HCT116 (cell line): ENCODE data around the gene NELL1. TPM values are rescaled to one million over a fixed set of nuclear protein-coding genes. Genes with fewer than 3 reads are reported as not detected.

Experiments used
- ATAC-seq: fragments of 200-7000 bp; cut with Tn5 transposase; 2 replicates; pipeline ENCODE4 v1.9.1; 2020; ENCODE audit warnings: mild to moderate bottlenecking, moderate library complexity
- BruUV-seq: library from RNA; stranded (reverse); fragments of 400-500 nt; replicated peaks from 2 replicates; lab custom pipeline; 2021; lab: Mats Ljungman, UMichigan
- CTCF ChIA-PET: fragments of 300-600 bp; sonication (Branson Sonifier 250); formaldehyde crosslinking; loops from one replicate; lab custom pipeline; 2021; ENCODE audit warnings: antibody characterized with exemption; lab: Charles Lee
- POLR2A ChIA-PET: fragments of 300-600, 350-600 bp; sonication (Branson Sonifier 250); formaldehyde crosslinking; loops from one replicate; lab custom pipeline; 2021; ENCODE audit warnings: antibody characterized with exemption; lab: Charles Lee
- RAD21 ChIA-PET, 2 experiments: fragments of 300-600 bp; sonication (Branson Sonifier 250); formaldehyde crosslinking; loops; one replicate each; lab custom pipeline; 2023; ENCODE audit warnings: low total read pairs in 2 of 2; ENCODE audit not compliant: uncharacterized antibody in 2 of 2, unreplicated experiment in 2 of 2, low non-redundant PET in 1 of 2; lab: Charles Lee
- DNase-seq: peaks from one replicate; pipeline ENCODE4 v3.0.0-alpha.2; 2010; ENCODE audit warnings: low read depth, low spot score
- H2AFZ ChIP-seq: fragments of 200-600 bp; shearing (Covaris generic), sonication (generic); 2 replicates; pipeline ENCODE4 v1.6.1; 2017; ENCODE audit warnings: low read depth, mixed run types, mixed read lengths, antibody characterized with exemption, low read length; ENCODE audit not compliant: poor library complexity, severe bottlenecking
- H3K27ac ChIP-seq: 2 replicates; pipeline ENCODE4 v1.5.1; 2012; ENCODE audit warnings: low read depth, low read length
- H3K27me3 ChIP-seq: fragments of 200-600 bp; sonication (generic); 2 replicates; pipeline ENCODE4 v1.6.1; 2016; ENCODE audit warnings: mixed run types, low read length, mixed read lengths; ENCODE audit not compliant: insufficient read depth
- H3K36me3 ChIP-seq, 2 experiments: fragments of 200-500 bp in 1 of 2; fragments of 200-600 bp in 1 of 2; sonication (Bioruptor generic) in 1 of 2; sonication (generic) in 1 of 2; 2 replicates each; pipeline versions ENCODE4 v1.5.1 to v1.6.1; 2014 to 2016; ENCODE audit warnings: low read length in 2 of 2, inconsistent platforms in 1 of 2, mixed read lengths in 1 of 2, mixed run types in 1 of 2; ENCODE audit not compliant: insufficient read depth in 2 of 2, control insufficient read depth in 1 of 2
- H3K4me1 ChIP-seq, 2 experiments: fragments of 200-600 bp in 1 of 2; sonication (generic) in 1 of 2; 2 replicates each; pipeline versions ENCODE4 v1.5.1 to v1.6.1; 2012 to 2017; ENCODE audit warnings: low read length in 2 of 2, inconsistent platforms in 1 of 2, mild to moderate bottlenecking in 1 of 2, mixed read lengths in 1 of 2, mixed run types in 1 of 2, moderate library complexity in 1 of 2; ENCODE audit not compliant: insufficient read depth in 2 of 2, control insufficient read depth in 1 of 2
- H3K4me2 ChIP-seq: fragments of 200-600 bp; sonication (generic); 2 replicates; pipeline ENCODE4 v1.6.1; 2017; ENCODE audit warnings: mixed run types, low read length, mixed read lengths
- H3K4me3 ChIP-seq, 2 experiments: fragments of 200-600 bp in 1 of 2; sonication (generic) in 1 of 2; replicated peaks in 1 of 2; 2 replicates each; pipeline ENCODE4 v1.5.1; 2011 to 2016; ENCODE audit warnings: low read length in 2 of 2, control low read depth in 1 of 2, low read depth in 1 of 2, mild to moderate bottlenecking in 1 of 2, mixed read lengths in 1 of 2, mixed run types in 1 of 2
- H3K79me2 ChIP-seq: fragments of 200-600 bp; sonication (generic); 2 replicates; pipeline ENCODE4 v1.6.1; 2017; ENCODE audit warnings: mild to moderate bottlenecking, mixed run types, low read length, moderate library complexity, mixed read lengths; ENCODE audit not compliant: insufficient read depth
- H3K9ac ChIP-seq: fragments of 200-600 bp; sonication (generic); 2 replicates; pipeline ENCODE4 v1.6.1; 2016; ENCODE audit warnings: low read length, mixed read lengths
- H3K9me2 ChIP-seq: fragments of 200-600 bp; sonication (generic), shearing (Covaris generic); 2 replicates; pipeline ENCODE4 v1.6.1; 2017; ENCODE audit warnings: mixed run types, mild to moderate bottlenecking, moderate library complexity; ENCODE audit not compliant: insufficient read depth
- H3K9me3 ChIP-seq, 2 experiments: fragments of 200-500 bp in 1 of 2; fragments of 200-600 bp in 1 of 2; sonication (Bioruptor generic) in 1 of 2; sonication (generic) in 1 of 2; 2 replicates each; pipeline ENCODE4 v1.6.1; 2014 to 2017; ENCODE audit warnings: low read length in 2 of 2, mixed read lengths in 2 of 2, inconsistent platforms in 1 of 2, low read depth in 1 of 2, mild to moderate bottlenecking in 1 of 2, mixed run types in 1 of 2, moderate library complexity in 1 of 2; ENCODE audit not compliant: control insufficient read depth in 1 of 2, insufficient read depth in 1 of 2
- H4K20me1 ChIP-seq: fragments of 200-600 bp; sonication (generic), shearing (Covaris generic); 2 replicates; pipeline ENCODE4 v1.6.1; 2017; ENCODE audit warnings: mixed run types, mild to moderate bottlenecking, moderate library complexity; ENCODE audit not compliant: insufficient read depth
- ELF1 ChIP-seq: IDR thresholded peaks from 2 replicates; pipeline ENCODE4 v1.6.1; 2012; ENCODE audit warnings: low read depth, borderline replicate concordance
- EZH2phosphoT487 ChIP-seq: fragments of 200-600 bp; IDR thresholded peaks from 2 replicates; pipeline ENCODE4 v1.6.1; 2018; ENCODE audit warnings: antibody characterized with exemption, borderline replicate concordance
- JUND ChIP-seq: IDR thresholded peaks from 2 replicates; pipeline ENCODE4 v1.6.1; 2012
- POLR2AphosphoS5 ChIP-seq: IDR thresholded peaks from 2 replicates; pipeline ENCODE4 v1.6.1; 2011; ENCODE audit warnings: mild to moderate bottlenecking, low read depth, low read length, moderate library complexity
- RAD21 ChIP-seq: IDR thresholded peaks from 2 replicates; pipeline ENCODE4 v1.6.1; 2012; ENCODE audit warnings: low read depth, mild to moderate bottlenecking
- TCF7L2 ChIP-seq: IDR thresholded peaks from 2 replicates; pipeline ENCODE4 v1.7.0; 2011; ENCODE audit warnings: borderline replicate concordance, inconsistent platforms; ENCODE audit not compliant: insufficient read depth, insufficient read length; ENCODE audit errors: extremely low read depth
- YY1 ChIP-seq: IDR thresholded peaks from 2 replicates; pipeline ENCODE4 v1.6.1; 2011; ENCODE audit warnings: low read length, low read depth, moderate library complexity, mild to moderate bottlenecking; ENCODE audit not compliant: insufficient replicate concordance; ENCODE audit errors: extremely low read depth
- ZFX ChIP-seq: fragments of 450-650 bp; IDR thresholded peaks from 2 replicates; pipeline ENCODE4 v1.6.1; 2017
- ZNF274 ChIP-seq: fragments of 200-500 bp; sonication (Bioruptor generic); IDR thresholded peaks from 2 replicates; pipeline ENCODE4 v1.6.1; 2014; ENCODE audit warnings: mild to moderate bottlenecking, low read depth, low read length, inconsistent platforms
- intact Hi-C: fragments of 100-400 bp; cut with micrococcal nuclease; formaldehyde crosslinking; loops from 2 replicates; pipeline ENCODE4 v1.10.0; 2022
- total RNA-seq: library from RNA; stranded (reverse); gene quantifications from one replicate; pipeline ENCODE4 v1.2.1, GENCODE V29; 2021; ENCODE audit not compliant: unreplicated experiment
- TF ChIP-seq, protein P1 (sequence below): IDR thresholded peaks from 2 replicates; pipeline ENCODE4 v1.6.1; 2012
- TF ChIP-seq, protein P2 (sequence below), 3 experiments: fragments of 200-600 bp in 1 of 3; sonication (generic) in 1 of 3; IDR thresholded peaks in 2 of 3; conservative IDR thresholded peaks in 1 of 3; 2 replicates each; pipeline ENCODE4 v1.5.1; 2012 to 2017; ENCODE audit warnings: low read depth in 2 of 3, low read length in 2 of 3, antibody characterized with exemption in 1 of 3, borderline replicate concordance in 1 of 3, control low read depth in 1 of 3, mild to moderate bottlenecking in 1 of 3, mixed read lengths in 1 of 3, mixed run types in 1 of 3, moderate library complexity in 1 of 3; ENCODE audit not compliant: insufficient read depth in 1 of 3
- TF ChIP-seq, protein P3 (sequence below): IDR thresholded peaks from 2 replicates; pipeline ENCODE4 v1.6.1; 2011; ENCODE audit warnings: mild to moderate bottlenecking, low read length, moderate library complexity; ENCODE audit not compliant: insufficient replicate concordance; ENCODE audit errors: extremely low read depth
- TF ChIP-seq, protein P4 (sequence below): IDR thresholded peaks from 2 replicates; pipeline ENCODE4 v1.6.1; 2012

NELL1 gene
- total RNA-seq, 1 experiment from 2014 or later = not detected

DNA sequence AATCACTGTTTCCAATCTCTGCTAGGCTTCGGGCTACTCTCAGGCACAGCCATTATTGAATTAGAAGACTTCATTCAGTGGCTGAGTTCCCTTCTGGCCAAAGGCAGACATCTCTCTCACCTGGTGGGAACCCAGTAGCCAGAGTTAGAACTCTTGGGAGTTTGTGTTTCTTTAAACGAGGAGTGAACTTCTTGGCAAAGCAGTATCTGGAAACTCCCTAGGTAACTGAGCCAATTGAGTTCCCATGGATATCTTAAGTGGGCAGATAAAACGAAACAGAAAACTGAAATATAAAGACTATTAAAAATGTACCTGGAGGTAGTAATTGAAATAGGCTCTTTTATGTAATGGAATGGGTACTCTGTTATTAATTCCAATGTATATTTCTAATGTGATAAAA, 125.6 kb downstream of the NELL1 start:
- intact Hi-C loops = no loop called here
- no peaks in the 10 kb centered on the region for H4K20me1 ChIP-seq
- H3K9ac ChIP-seq = no peak overlapping the region
- H3K4me3 ChIP-seq = no peak overlapping the region
- H3K9me3 ChIP-seq = peaks cover 0 to 8% of the 10 kb centered on the region in 2 experiments; a peak in 2 of 4 replicates
- H3K79me2 ChIP-seq = no peaks in the 10 kb centered on the region
- H3K9me2 ChIP-seq = no peaks in the 10 kb centered on the region
- POLR2A ChIA-PET = no interaction called here
- DNase-seq = no peak
- no peak overlapping the region for H3K4me2 ChIP-seq
- H3K36me3 ChIP-seq = no peaks in the 10 kb centered on the region
- TF ChIP-seq RAD21 (no peak), ZNF274 (no peak), YY1 (no peak), ZFX (no peak), POLR2AphosphoS5 (no peak), ELF1 (no peak), EZH2phosphoT487 (no peak), JUND (no peak), TCF7L2 (no peak)
- TF ChIP-seq, protein P1, sequence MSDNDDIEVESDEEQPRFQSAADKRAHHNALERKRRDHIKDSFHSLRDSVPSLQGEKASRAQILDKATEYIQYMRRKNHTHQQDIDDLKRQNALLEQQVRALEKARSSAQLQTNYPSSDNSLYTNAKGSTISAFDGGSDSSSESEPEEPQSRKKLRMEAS = no peak
- TF ChIP-seq, protein P2, sequence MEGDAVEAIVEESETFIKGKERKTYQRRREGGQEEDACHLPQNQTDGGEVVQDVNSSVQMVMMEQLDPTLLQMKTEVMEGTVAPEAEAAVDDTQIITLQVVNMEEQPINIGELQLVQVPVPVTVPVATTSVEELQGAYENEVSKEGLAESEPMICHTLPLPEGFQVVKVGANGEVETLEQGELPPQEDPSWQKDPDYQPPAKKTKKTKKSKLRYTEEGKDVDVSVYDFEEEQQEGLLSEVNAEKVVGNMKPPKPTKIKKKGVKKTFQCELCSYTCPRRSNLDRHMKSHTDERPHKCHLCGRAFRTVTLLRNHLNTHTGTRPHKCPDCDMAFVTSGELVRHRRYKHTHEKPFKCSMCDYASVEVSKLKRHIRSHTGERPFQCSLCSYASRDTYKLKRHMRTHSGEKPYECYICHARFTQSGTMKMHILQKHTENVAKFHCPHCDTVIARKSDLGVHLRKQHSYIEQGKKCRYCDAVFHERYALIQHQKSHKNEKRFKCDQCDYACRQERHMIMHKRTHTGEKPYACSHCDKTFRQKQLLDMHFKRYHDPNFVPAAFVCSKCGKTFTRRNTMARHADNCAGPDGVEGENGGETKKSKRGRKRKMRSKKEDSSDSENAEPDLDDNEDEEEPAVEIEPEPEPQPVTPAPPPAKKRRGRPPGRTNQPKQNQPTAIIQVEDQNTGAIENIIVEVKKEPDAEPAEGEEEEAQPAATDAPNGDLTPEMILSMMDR (IDR thresholded peaks at IDR 0.05 in 2 of 3, conservative IDR thresholded peaks at IDR 0.05 in 1 of 3; ENCODE audit: borderline replicate concordance in 1 of 3, insufficient read depth in 1 of 3, low read depth in 2 of 3, low read length in 2 of 3) = no peak
- TF ChIP-seq, protein P3, sequence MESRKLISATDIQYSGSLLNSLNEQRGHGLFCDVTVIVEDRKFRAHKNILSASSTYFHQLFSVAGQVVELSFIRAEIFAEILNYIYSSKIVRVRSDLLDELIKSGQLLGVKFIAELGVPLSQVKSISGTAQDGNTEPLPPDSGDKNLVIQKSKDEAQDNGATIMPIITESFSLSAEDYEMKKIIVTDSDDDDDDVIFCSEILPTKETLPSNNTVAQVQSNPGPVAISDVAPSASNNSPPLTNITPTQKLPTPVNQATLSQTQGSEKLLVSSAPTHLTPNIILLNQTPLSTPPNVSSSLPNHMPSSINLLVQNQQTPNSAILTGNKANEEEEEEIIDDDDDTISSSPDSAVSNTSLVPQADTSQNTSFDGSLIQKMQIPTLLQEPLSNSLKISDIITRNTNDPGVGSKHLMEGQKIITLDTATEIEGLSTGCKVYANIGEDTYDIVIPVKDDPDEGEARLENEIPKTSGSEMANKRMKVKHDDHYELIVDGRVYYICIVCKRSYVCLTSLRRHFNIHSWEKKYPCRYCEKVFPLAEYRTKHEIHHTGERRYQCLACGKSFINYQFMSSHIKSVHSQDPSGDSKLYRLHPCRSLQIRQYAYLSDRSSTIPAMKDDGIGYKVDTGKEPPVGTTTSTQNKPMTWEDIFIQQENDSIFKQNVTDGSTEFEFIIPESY = no peak
- TF ChIP-seq, protein P4, sequence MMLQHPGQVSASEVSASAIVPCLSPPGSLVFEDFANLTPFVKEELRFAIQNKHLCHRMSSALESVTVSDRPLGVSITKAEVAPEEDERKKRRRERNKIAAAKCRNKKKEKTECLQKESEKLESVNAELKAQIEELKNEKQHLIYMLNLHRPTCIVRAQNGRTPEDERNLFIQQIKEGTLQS = no peak
- H3K27me3 ChIP-seq = no peaks in the 10 kb centered on the region
- no peak overlapping the region for H2AFZ ChIP-seq
- CTCF ChIA-PET = no interaction called here
- H3K27ac ChIP-seq = no peak overlapping the region
- no peak for ATAC-seq
- H3K4me1 ChIP-seq = no peaks in the 10 kb centered on the region
- RAD21 ChIA-PET = no interaction called here
- BruUV-seq = no TSS peak
